Right lobe of liver (tissue), 6 donors: ENCODE results near the gene C10orf105. TPM values are rescaled to one million over a fixed set of nuclear protein-coding genes. Genes with fewer than 3 reads are reported as not detected.
A peak's percentile ranks its signal among the peaks of the same experiment; 100 is the strongest.

Experiments used
- ATAC-seq, 4 donors: fragments of 200-7000 bp; cut with Tn5 transposase; one replicate each; pipeline ENCODE4 v1.9.1; 2020; ENCODE audit warnings: mild to moderate bottlenecking in 4 of 4, moderate library complexity in 4 of 4
- DNase-seq, 3 donors: peaks; one replicate each; pipeline ENCODE4 v3.0.0-alpha.2; 2020
- H3K27ac ChIP-seq, 3 donors: fragments of 200-600 bp; one replicate each; pipeline ENCODE4 v1.8.0; 2022
- H3K27me3 ChIP-seq, 2 donors: fragments of 200-600 bp; one replicate each; pipeline ENCODE4 v1.8.0; 2022
- H3K36me3 ChIP-seq, 4 donors: fragments of 200-600 bp; sonication (generic) in 1 of 4; one replicate each; pipeline versions ENCODE4 v1.5.1 to v1.8.0; 2017 to 2022; ENCODE audit warnings: control low read depth in 1 of 4
- H3K4me1 ChIP-seq, 4 donors: fragments of 200-600 bp; sonication (generic) in 1 of 4; one replicate each; pipeline versions ENCODE4 v1.5.1 to v1.8.0; 2017 to 2022; ENCODE audit warnings: control low read depth in 1 of 4
- H3K4me3 ChIP-seq, 3 donors: fragments of 200-600 bp; one replicate each; pipeline ENCODE4 v1.8.0; 2022
- H3K9me3 ChIP-seq, 4 donors: fragments of 200-600 bp; sonication (generic) in 1 of 4; one replicate each; pipeline versions ENCODE4 v1.5.1 to v1.8.0; 2017 to 2022; ENCODE audit warnings: control low read depth in 1 of 4
- CTCF ChIP-seq, 4 donors: fragments of 200-600 bp in 3 of 4; fragments of 450-650 bp in 1 of 4; IDR thresholded peaks; one replicate each; pipeline versions ENCODE4 v1.5.1 to v1.8.0; 2016 to 2022; ENCODE audit warnings: antibody characterized with exemption in 4 of 4, mild to moderate bottlenecking in 2 of 4
- POLR2A ChIP-seq: fragments of 450-650 bp; IDR thresholded peaks from one replicate; pipeline ENCODE4 v1.6.1; 2017; ENCODE audit warnings: antibody characterized with exemption, mild to moderate bottlenecking
- WGBS: methylation state at CpG from one replicate; pipeline ENCODE4 v1.1.6; 2018; ENCODE audit warnings: low coverage, low lambda C conversion rate; ENCODE audit not compliant: insufficient coverage; ENCODE audit errors: missing lambda C conversion rate; 5-methylcytosine and 5-hydroxymethylcytosine counted together
- intact Hi-C, 2 donors: fragments of 100-400 bp; cut with DNase I; formaldehyde crosslinking; loops; one replicate each; pipeline versions ENCODE4 v1.11.2 to v1.14.1; 2022
- total RNA-seq, 6 experiments: library from RNA; depleted of rRNA in 2 of 6; stranded (reverse); fragments of >200 nt in 2 of 6; fragmentation: NEBNext Ultra II Directional in 3 of 6; extraction: Animal tissue kit (Norgen Biotek cat#: 25700) in 3 of 6; gene quantifications; one replicate each; pipeline versions ENCODE4 v1.1.0 to v1.2.4, GENCODE V29; 2016 to 2023
- donor health status: DM: no; HTN: yes; CAD: no.
- donor health status: DM: no; HTN: no; CAD: no.
- donor health status: DM: no; HTN: no; CAD: no.
- donor health status: DM: no; HTN: yes; CAD: no.
- donor health status: DM: no; HTN: yes; CAD: no.

Gene C10orf105
- total RNA-seq, 6 experiments from 2014 or later = 0.05 TPM; not detected in 5

- H3K4me1 ChIP-seq = peaks cover 0 to 7% (median 0%) of the 10 kb centered on the region in 4 donors
- intact Hi-C loops = no loop called here
Observed at GRCh38 chr10:71713135-71714030, 6.2 kb downstream of the C10orf105 start.

GRCh38 chr10:71712572-71713134, 6.9 kb downstream of the C10orf105 start:
- Histone ChIP-seq H3K36me3 (no peaks in the 10 kb centered on the region), H3K4me3 (no peak overlapping the region), H3K9me3 (no peaks in the 10 kb centered on the region), H3K27me3 (no peaks in the 10 kb centered on the region), H3K27ac (peak overlapping the region in 2 of 3 donors; percentile 53 to 57), H3K4me1 (peaks cover 0 to 8% (median 0%) of the 10 kb centered on the region in 4 donors)
- 62% methylated on average over 6 of the region's 17 CpGs for WGBS
- no peak for DNase-seq
- intact Hi-C loops = no loop called here
- no peak for TF ChIP-seq CTCF (IDR thresholded peaks at IDR 0.05)
- TF ChIP-seq POLR2A = no peak
- no peak for ATAC-seq

More at GRCh38 chr10:71713135-71714030, 6.2 kb downstream of the C10orf105 start:
- peak; percentile 25 to 56 (median 36) for ATAC-seq
- Histone ChIP-seq H3K27ac (peak overlapping the region; percentile 26 to 57 (median 53)), H3K9me3 (no peaks in the 10 kb centered on the region), H3K4me3 (no peak overlapping the region), H3K36me3 (no peaks in the 10 kb centered on the region), H3K27me3 (no peaks in the 10 kb centered on the region)
- TF ChIP-seq POLR2A (no peak), CTCF (IDR thresholded peaks at IDR 0.05) (peak in 1 of 4 donors; percentile 6)
- WGBS = 46% methylated on average over 6 of the region's 12 CpGs
- DNase-seq = peak in 2 of 3 donors; percentile 55 to 62

GRCh38 chr10:71712170-71712569, 7.4 kb downstream of the C10orf105 start:
- Histone ChIP-seq H3K4me3 (no peak overlapping the region), H3K4me1 (peaks cover 0 to 8% (median 0%) of the 10 kb centered on the region in 4 donors), H3K27me3 (no peaks in the 10 kb centered on the region), H3K27ac (peak overlapping the region in 1 of 3 donors; percentile 53), H3K36me3 (no peaks in the 10 kb centered on the region), H3K9me3 (no peaks in the 10 kb centered on the region)
- WGBS = 71% methylated on average over 2 of the region's 2 CpGs
- ATAC-seq (no peak), DNase-seq (no peak)
- intact Hi-C loops = no loop called here
- TF ChIP-seq POLR2A = no peak

- no peak overlapping the region for H3K27ac ChIP-seq
- intact Hi-C loops = no loop called here
- no peak for ATAC-seq
- no peak for DNase-seq
- no peaks in the 10 kb centered on the region for H3K9me3 ChIP-seq
- no CpG with 5 or more reads among the region's 6 CpGs for WGBS
- peaks cover 0 to 8% (median 0%) of the 10 kb centered on the region in 4 donors for H3K4me1 ChIP-seq
- no peak overlapping the region for H3K4me3 ChIP-seq
- no peaks in the 10 kb centered on the region for H3K27me3 ChIP-seq
- no peaks in the 10 kb centered on the region for H3K36me3 ChIP-seq
- TF ChIP-seq POLR2A = no peak
Observed at GRCh38 chr10:71711052-71711623, 8.4 kb downstream of the C10orf105 start.

- H3K4me3 ChIP-seq = no peak overlapping the region
- ATAC-seq (no peak), DNase-seq (no peak)
- TF ChIP-seq POLR2A = no peak
- TF ChIP-seq CTCF (IDR thresholded peaks at IDR 0.05) = no peak
- no peaks in the 10 kb centered on the region for H3K9me3 ChIP-seq
- no peaks in the 10 kb centered on the region for H3K27me3 ChIP-seq
- no peak overlapping the region for H3K27ac ChIP-seq
- 100% methylated on average over 2 of the region's 2 CpGs for WGBS
- intact Hi-C loops = no loop called here
- H3K36me3 ChIP-seq = no peaks in the 10 kb centered on the region
- H3K4me1 ChIP-seq = peaks cover 0 to 8% (median 0%) of the 10 kb centered on the region in 4 donors
Observed at GRCh38 chr10:71710519-71710918, 9.1 kb downstream of the C10orf105 start.
